Measurements from ENCODE around the gene MICAL3. TPM values are rescaled to one million over a fixed set of nuclear protein-coding genes. Genes with fewer than 3 reads are reported as not detected.

The MICAL3 gene
- total RNA-seq, 1 donor from 2014 or later, result 31.2 TPM

DNA sequence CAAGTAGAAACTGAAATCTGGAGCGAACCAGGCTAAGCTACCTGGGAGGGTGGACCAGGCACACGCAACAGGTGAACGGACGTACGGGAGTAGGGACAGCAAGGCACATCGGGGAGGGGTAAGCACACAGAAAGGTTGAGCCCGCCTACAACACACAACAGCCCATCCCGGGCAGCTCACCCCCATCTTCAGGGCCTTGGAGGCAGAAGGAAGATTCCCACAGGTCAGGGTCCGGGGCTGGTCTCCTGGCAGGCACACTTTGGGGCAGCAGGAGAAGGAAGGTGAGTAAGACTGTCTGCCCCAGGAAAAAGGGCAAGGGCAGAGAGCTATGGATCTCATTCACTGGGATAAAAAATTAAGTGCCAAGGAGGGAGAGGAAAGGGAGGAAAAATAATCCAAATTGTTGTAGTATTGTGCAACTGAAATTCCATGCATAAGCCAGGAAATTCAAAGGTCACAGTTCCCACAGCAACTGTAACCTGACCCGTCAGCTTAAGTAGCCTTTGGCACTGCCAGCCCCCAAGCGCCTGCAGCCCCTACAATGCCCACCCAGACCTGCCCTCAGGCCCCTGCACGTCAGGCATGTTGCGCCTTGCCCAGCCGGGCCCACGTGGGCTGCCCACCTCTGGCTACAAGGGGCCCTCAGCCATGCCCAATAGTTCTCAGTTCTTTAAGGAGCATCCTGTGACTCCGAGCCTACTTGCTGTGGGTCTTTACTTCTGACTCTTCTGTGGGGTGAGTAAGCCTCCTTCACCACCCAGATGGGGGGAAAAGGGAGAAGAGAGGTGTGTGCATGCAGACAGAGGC is 51.8 kb downstream of the MICAL3 start:
- Histone ChIP-seq H3K36me3 (no peaks in the 10 kb centered on the region), H3K9me3 (no peaks in the 10 kb centered on the region), H3K4me3 (no peak overlapping the region), H3K4me1 (peaks cover 40% of the 10 kb centered on the region), H3K27ac (no peak overlapping the region), H3K27me3 (no peaks in the 10 kb centered on the region)
- ATAC-seq, result peak; percentile 36
- no peak for DNase-seq
- TF ChIP-seq, protein P1, sequence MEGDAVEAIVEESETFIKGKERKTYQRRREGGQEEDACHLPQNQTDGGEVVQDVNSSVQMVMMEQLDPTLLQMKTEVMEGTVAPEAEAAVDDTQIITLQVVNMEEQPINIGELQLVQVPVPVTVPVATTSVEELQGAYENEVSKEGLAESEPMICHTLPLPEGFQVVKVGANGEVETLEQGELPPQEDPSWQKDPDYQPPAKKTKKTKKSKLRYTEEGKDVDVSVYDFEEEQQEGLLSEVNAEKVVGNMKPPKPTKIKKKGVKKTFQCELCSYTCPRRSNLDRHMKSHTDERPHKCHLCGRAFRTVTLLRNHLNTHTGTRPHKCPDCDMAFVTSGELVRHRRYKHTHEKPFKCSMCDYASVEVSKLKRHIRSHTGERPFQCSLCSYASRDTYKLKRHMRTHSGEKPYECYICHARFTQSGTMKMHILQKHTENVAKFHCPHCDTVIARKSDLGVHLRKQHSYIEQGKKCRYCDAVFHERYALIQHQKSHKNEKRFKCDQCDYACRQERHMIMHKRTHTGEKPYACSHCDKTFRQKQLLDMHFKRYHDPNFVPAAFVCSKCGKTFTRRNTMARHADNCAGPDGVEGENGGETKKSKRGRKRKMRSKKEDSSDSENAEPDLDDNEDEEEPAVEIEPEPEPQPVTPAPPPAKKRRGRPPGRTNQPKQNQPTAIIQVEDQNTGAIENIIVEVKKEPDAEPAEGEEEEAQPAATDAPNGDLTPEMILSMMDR (IDR thresholded peaks at IDR 0.05), result no peak
- intact Hi-C loops (cut with DNase I), result no loop called here

DNA sequence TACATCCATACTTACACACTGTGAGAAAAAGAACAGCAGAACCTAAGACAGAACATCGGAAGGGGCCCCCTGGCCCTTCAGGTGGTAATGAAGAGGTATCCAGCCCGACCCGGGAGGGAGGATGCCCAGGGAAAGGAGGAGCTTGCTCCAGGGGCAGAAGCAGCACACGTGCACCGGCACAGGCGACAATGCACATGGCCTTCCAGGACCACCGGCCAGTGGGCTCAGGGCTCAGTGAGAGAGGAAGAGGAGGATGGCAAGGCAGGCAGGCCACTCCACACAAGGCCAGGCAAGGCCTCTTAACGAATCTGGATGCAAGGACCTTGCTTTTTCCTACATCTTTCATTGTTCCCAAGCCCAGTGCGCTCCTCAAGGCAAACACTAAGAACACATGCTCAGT is 52.6 kb downstream of the MICAL3 start:
- Histone ChIP-seq H3K27me3 (no peaks in the 10 kb centered on the region), H3K27ac (no peak overlapping the region), H3K4me1 (peaks cover 40% of the 10 kb centered on the region), H3K36me3 (no peaks in the 10 kb centered on the region), H3K9me3 (no peaks in the 10 kb centered on the region), H3K4me3 (no peak overlapping the region)
- ATAC-seq (no peak), DNase-seq (no peak)
- TF ChIP-seq, protein P1 (IDR thresholded peaks at IDR 0.05), result no peak
- intact Hi-C loops (cut with DNase I), result no loop called here

DNA sequence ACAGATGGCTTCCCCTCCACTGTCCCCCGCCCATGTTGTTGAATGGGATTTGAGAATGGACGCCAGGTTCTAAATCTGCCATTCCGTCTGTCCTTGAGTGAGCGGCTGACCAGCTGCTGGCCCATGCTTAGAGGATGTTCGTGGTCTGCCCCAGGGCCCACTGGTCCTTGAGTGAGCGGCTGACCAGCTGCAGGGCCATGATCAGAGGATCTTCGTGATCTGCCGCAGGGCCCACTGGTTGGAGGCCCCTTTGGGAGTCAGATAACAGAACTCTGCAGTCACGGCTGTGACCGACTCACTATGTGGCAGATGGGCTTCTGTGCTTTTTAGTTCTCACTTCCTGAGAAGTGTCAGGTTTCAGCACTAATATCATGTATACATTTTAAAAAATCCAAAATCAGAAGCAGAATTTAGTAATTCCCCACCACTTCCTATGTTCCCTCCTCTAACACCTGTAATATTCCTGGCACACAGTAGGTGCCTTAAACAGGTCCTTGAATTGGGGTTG is 54.1 kb downstream of the MICAL3 start:
- ATAC-seq (no peak), DNase-seq (no peak)
- H3K27me3 ChIP-seq, result no peaks in the 10 kb centered on the region
- TF ChIP-seq, protein P1 (IDR thresholded peaks at IDR 0.05), result no peak
- peak overlapping the region; percentile 6 for H3K27ac ChIP-seq
- peaks cover 33% of the 10 kb centered on the region for H3K4me1 ChIP-seq
- H3K9me3 ChIP-seq, result no peaks in the 10 kb centered on the region
- no peak overlapping the region for H3K4me3 ChIP-seq
- H3K36me3 ChIP-seq, result no peaks in the 10 kb centered on the region
- intact Hi-C loops (cut with DNase I), result no loop called here

DNA sequence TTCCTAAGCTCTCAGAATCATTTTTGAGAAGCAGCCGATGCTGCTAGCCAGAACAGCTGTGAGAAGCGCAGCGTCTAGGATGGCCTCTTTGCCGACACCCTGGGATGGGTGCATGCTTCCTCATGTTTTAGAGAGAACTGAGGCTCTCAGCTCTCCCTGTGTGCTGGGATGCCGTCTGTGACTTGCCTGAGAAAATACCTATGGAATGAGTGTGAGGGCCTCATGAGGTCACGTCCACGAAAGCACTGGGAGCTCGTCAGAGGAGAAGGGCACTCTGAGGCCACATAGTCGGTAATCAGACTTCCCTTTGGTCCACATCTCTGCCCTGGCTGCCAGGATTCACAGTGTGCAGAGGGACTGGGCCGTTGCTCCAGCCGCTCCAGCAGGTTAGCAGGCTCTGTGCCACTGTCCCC is 54.7 kb downstream of the MICAL3 start:
- no peaks in the 10 kb centered on the region for H3K27me3 ChIP-seq
- TF ChIP-seq, protein P1 (IDR thresholded peaks at IDR 0.05), result no peak
- H3K4me1 ChIP-seq, result peaks cover 33% of the 10 kb centered on the region
- intact Hi-C loops (cut with DNase I), result no loop called here
- DNase-seq (no peak), ATAC-seq (no peak)
- no peak overlapping the region for H3K4me3 ChIP-seq
- H3K27ac ChIP-seq, result peak overlapping the region; percentile 6
- H3K36me3 ChIP-seq, result no peaks in the 10 kb centered on the region
- H3K9me3 ChIP-seq, result no peaks in the 10 kb centered on the region

- intact Hi-C loops (cut with DNase I), result no loop called here
- H3K27ac ChIP-seq, result no peak overlapping the region
- no peak overlapping the region for H3K4me3 ChIP-seq
- no peak for DNase-seq
- no peak for ATAC-seq
- peaks cover 27% of the 10 kb centered on the region for H3K4me1 ChIP-seq
- H3K27me3 ChIP-seq, result no peaks in the 10 kb centered on the region
- TF ChIP-seq, protein P1 (IDR thresholded peaks at IDR 0.05), result no peak
- H3K9me3 ChIP-seq, result no peaks in the 10 kb centered on the region
- no peaks in the 10 kb centered on the region for H3K36me3 ChIP-seq
Observed at GRCh38 chr22:17968126-17968525, 56.2 kb downstream of the MICAL3 start.

Data from upper lobe of right lung (tissue), 1 donor.